Measurements from ENCODE around the gene PEX11B. TPM values are rescaled to one million over a fixed set of nuclear protein-coding genes. Genes with fewer than 3 reads are reported as not detected.

Gene PEX11B
- total RNA-seq, 4 donors from 2014 or later, result 30.6 to 42.1 (median 37.3) TPM

GRCh38 chr1:145887631-145888030 lies 30.9 kb downstream of the PEX11B start:
- H3K27me3 ChIP-seq, result no peaks in the 10 kb centered on the region
- H3K9me3 ChIP-seq, result no peaks in the 10 kb centered on the region
- no peaks in the 10 kb centered on the region for H3K36me3 ChIP-seq
- no peak overlapping the region for H3K4me3 ChIP-seq (replicated peaks in 1 of 3)
- intact Hi-C loops (cut with DNase I), result no loop called here
- WGBS, 2 donors, result 63 to 74% methylated on average over 5 of the region's 5 CpGs
- TF ChIP-seq, protein P1, sequence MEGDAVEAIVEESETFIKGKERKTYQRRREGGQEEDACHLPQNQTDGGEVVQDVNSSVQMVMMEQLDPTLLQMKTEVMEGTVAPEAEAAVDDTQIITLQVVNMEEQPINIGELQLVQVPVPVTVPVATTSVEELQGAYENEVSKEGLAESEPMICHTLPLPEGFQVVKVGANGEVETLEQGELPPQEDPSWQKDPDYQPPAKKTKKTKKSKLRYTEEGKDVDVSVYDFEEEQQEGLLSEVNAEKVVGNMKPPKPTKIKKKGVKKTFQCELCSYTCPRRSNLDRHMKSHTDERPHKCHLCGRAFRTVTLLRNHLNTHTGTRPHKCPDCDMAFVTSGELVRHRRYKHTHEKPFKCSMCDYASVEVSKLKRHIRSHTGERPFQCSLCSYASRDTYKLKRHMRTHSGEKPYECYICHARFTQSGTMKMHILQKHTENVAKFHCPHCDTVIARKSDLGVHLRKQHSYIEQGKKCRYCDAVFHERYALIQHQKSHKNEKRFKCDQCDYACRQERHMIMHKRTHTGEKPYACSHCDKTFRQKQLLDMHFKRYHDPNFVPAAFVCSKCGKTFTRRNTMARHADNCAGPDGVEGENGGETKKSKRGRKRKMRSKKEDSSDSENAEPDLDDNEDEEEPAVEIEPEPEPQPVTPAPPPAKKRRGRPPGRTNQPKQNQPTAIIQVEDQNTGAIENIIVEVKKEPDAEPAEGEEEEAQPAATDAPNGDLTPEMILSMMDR (IDR thresholded peaks at IDR 0.05), result no peak
- TF ChIP-seq POLR2A (IDR thresholded peaks at IDR 0.05), result no peak
- no peak overlapping the region for H3K27ac ChIP-seq
- DNase-seq, result no peak
- peaks cover 9 to 26% of the 10 kb centered on the region in 2 donors for H3K4me1 ChIP-seq

GRCh38 chr1:145886816-145887215 lies 31.7 kb downstream of the PEX11B start:
- no peaks in the 10 kb centered on the region for H3K9me3 ChIP-seq
- H3K27ac ChIP-seq, result no peak overlapping the region
- no peak overlapping the region for H3K4me3 ChIP-seq (replicated peaks in 1 of 3)
- DNase-seq, result no peak
- peaks cover 3 to 19% of the 10 kb centered on the region in 2 donors for H3K4me1 ChIP-seq
- TF ChIP-seq, protein P1 (IDR thresholded peaks at IDR 0.05), result no peak
- no peak for TF ChIP-seq POLR2A (IDR thresholded peaks at IDR 0.05)
- WGBS, 2 donors, result 43 to 44% methylated on average over 8 of the region's 8 CpGs
- no peaks in the 10 kb centered on the region for H3K27me3 ChIP-seq
- intact Hi-C loops (cut with DNase I), result no loop called here
- H3K36me3 ChIP-seq, result no peaks in the 10 kb centered on the region

DNA sequence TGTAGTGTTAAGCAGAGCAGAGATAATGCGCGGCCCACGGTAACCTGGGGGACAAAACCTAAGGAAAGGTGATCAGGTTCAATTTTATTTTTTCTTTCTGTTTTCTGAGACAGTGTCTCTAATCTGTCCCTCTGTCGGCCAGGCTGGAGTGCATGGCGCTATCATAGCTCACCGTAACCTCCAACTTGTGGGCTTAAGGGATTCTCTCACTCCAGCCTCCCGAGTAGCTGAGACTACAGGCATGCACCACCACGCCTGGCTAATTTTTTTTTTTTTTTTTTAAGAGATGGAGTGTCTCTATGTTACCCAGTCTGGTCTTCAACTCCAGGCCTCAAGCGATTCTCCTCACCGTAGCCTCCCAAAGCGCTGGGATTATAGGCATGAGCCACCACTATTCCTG lies 32.1 kb downstream of the PEX11B start:
- intact Hi-C loops (cut with DNase I), result no loop called here
- H3K9me3 ChIP-seq, result no peaks in the 10 kb centered on the region
- H3K27me3 ChIP-seq, result no peaks in the 10 kb centered on the region
- peak overlapping the region in 2 of 3 donors; percentile 33 to 42 for H3K4me3 ChIP-seq (replicated peaks in 1 of 3)
- H3K36me3 ChIP-seq, result no peaks in the 10 kb centered on the region
- H3K4me1 ChIP-seq, result peaks cover 3 to 14% of the 10 kb centered on the region in 2 donors
- no peak overlapping the region for H3K27ac ChIP-seq
- TF ChIP-seq, protein P1 (IDR thresholded peaks at IDR 0.05), result no peak
- no peak for TF ChIP-seq POLR2A (IDR thresholded peaks at IDR 0.05)
- 42 to 48% methylated on average over 11 of the region's 11 CpGs for WGBS, 2 donors
- DNase-seq, result no peak

DNA sequence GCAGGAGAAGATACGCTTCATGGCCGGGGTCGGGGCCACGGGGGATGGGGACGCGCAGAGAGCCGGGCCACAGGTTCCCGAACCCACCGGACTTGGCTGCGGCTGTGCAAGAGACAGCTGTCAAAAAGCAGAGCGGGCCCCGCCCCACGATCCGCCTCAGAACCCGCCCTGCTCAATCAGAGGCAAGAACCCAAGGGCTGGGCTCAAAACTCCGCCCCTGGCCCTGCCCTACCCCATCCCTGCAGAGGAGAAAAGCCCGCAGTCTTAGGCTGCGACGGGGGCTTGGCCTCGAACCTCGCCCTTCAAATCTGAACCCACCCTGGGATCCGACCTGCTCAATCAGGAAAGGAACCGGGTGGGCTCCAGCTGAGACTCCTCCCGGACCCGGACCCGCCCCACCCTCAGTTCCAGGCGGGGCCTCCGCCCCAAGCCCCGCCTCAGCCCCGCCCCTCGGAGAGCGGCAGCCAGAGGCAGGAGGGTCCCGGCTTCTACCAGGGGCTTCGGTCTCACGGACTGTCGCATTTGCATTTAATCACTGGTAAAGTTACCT lies 32.7 kb downstream of the PEX11B start, which contains the start of gene ANKRD35:
TSS of gene ANKRD35 (minus strand) at position 129 of the 550 bp plus-strand sequence. CDS start at position 21, 108 bp downstream.
- intact Hi-C loops (cut with DNase I), result no loop called here
- 0 to 1% methylated on average over 4 to 21 of the region's 36 CpGs for WGBS, 2 donors
- Histone ChIP-seq H3K36me3 (no peaks in the 10 kb centered on the region), H3K4me3 (replicated peaks in 1 of 3) (peak within 1 kb of the TSS in 2 of 3 donors; percentile 33 to 42), H3K4me1 (peaks cover 3 to 9% of the 10 kb centered on the region in 2 donors), H3K27me3 (no peaks in the 10 kb centered on the region), H3K9me3 (no peaks in the 10 kb centered on the region), H3K27ac (no peak within 1 kb of the TSS)
- peak; percentile 88 to 91 for DNase-seq
- TF ChIP-seq, protein P1 (IDR thresholded peaks at IDR 0.05), result no peak
- TF ChIP-seq POLR2A (IDR thresholded peaks at IDR 0.05), result no peak

GRCh38 chr1:145884675-145885074 lies 33.8 kb downstream of the PEX11B start:
- TF ChIP-seq, protein P1 (IDR thresholded peaks at IDR 0.05), result no peak
- no peak for TF ChIP-seq POLR2A (IDR thresholded peaks at IDR 0.05)
- WGBS, 2 donors, result 91 to 97% methylated on average over 1 of the region's 1 CpG
- intact Hi-C loops (cut with DNase I), result no loop called here

More at GRCh38 chr1:145884675-145885074, 33.8 kb downstream of the PEX11B start:
- Histone ChIP-seq H3K4me1 (peaks cover 3 to 6% of the 10 kb centered on the region in 2 donors), H3K27ac (no peak overlapping the region), H3K27me3 (no peaks in the 10 kb centered on the region), H3K9me3 (no peaks in the 10 kb centered on the region), H3K4me3 (replicated peaks in 1 of 3) (no peak overlapping the region), H3K36me3 (no peaks in the 10 kb centered on the region)
- DNase-seq, result no peak
